MM.1S (cell line): ENCODE results near the gene DNASE1L3.

ENCODE experiments used
- DNase-seq: peaks from one replicate; pipeline ENCODE4 v3.0.0-alpha.2; 2015
- H2AFZ ChIP-seq: fragments of 300-600 bp; sonication (generic); 2 replicates; pipeline ENCODE4 v1.6.0; 2016; ENCODE audit warnings: antibody characterized with exemption, low read length
- H3F3A ChIP-seq: fragments of 300-600 bp; sonication (generic); 2 replicates; pipeline ENCODE4 v1.6.1; 2016; ENCODE audit warnings: mild to moderate bottlenecking, antibody characterized with exemption, low read length, moderate library complexity, mixed read lengths; ENCODE audit not compliant: insufficient read depth
- H3K27ac ChIP-seq: fragments of 300-600 bp; sonication (generic); 2 replicates; pipeline ENCODE4 v1.5.1; 2016; ENCODE audit warnings: mild to moderate bottlenecking, low read length
- H3K27me3 ChIP-seq: fragments of 300-600 bp; sonication (generic); replicated peaks from 2 replicates; pipeline ENCODE4 v1.6.0; 2016; ENCODE audit warnings: low read length; ENCODE audit not compliant: insufficient read depth
- H3K36me3 ChIP-seq: fragments of 300-600 bp; sonication (generic); replicated peaks from 2 replicates; pipeline ENCODE4 v1.6.1; 2016; ENCODE audit warnings: mild to moderate bottlenecking, low read length, mixed read lengths; ENCODE audit not compliant: insufficient read depth
- H3K4me1 ChIP-seq: fragments of 300-600 bp; sonication (generic); 2 replicates; pipeline ENCODE4 v1.6.1; 2016; ENCODE audit warnings: low read length, mixed read lengths
- H3K4me2 ChIP-seq: fragments of 300-600 bp; sonication (generic); 2 replicates; pipeline ENCODE4 v1.6.0; 2016; ENCODE audit warnings: low read depth, low read length
- H3K4me3 ChIP-seq: fragments of 300-600 bp; sonication (generic); 2 replicates; pipeline ENCODE4 v1.5.1; 2016; ENCODE audit warnings: low read length, mixed read lengths
- H3K79me2 ChIP-seq: fragments of 300-600 bp; sonication (generic); 2 replicates; pipeline ENCODE4 v1.6.1; 2016; ENCODE audit warnings: mixed run types, low read length, mixed read lengths
- H3K9ac ChIP-seq: fragments of 300-600 bp; sonication (generic); 2 replicates; pipeline ENCODE4 v1.6.1; 2016; ENCODE audit warnings: low read length, mixed read lengths
- H3K9me2 ChIP-seq: fragments of 300-600 bp; sonication (generic); replicated peaks from 2 replicates; pipeline ENCODE4 v1.6.1; 2016; ENCODE audit warnings: mild to moderate bottlenecking, low read length, mixed read lengths; ENCODE audit not compliant: insufficient read depth
- H3K9me3 ChIP-seq: fragments of 300-600 bp; sonication (generic); replicated peaks from 2 replicates; pipeline ENCODE4 v1.6.1; 2016; ENCODE audit warnings: mild to moderate bottlenecking, low read length, mixed read lengths; ENCODE audit not compliant: insufficient read depth
- H4K20me1 ChIP-seq: fragments of 300-600 bp; sonication (generic); 2 replicates; pipeline ENCODE4 v1.6.1; 2016; ENCODE audit warnings: mild to moderate bottlenecking, low read length, moderate library complexity, mixed read lengths; ENCODE audit not compliant: insufficient read depth
- CTCF ChIP-seq: fragments of 300-600 bp; sonication (generic); IDR thresholded peaks from 2 replicates; pipeline ENCODE4 v1.5.1; 2016; ENCODE audit warnings: antibody characterized with exemption, low read length, mixed read lengths
- EZH2 ChIP-seq: fragments of 300-600 bp; sonication (generic); optimal IDR thresholded peaks from 2 replicates; pipeline ENCODE3; 2017; ENCODE audit warnings: low read depth, mild to moderate bottlenecking, antibody characterized with exemption, low read length, mixed read lengths
- EZH2phosphoT487 ChIP-seq: fragments of 300-600 bp; sonication (generic); IDR thresholded peaks from 2 replicates; pipeline ENCODE4 v1.6.1; 2018; ENCODE audit warnings: antibody characterized with exemption, low read length

Gene DNASE1L3

GRCh38 chr3:58188921-58189451 is 21.8 kb downstream of the DNASE1L3 start:
- no peak for TF ChIP-seq EZH2
- TF ChIP-seq EZH2phosphoT487 = no peak
- no peak for TF ChIP-seq CTCF
- no peak overlapping the region for H3K9ac ChIP-seq
- H3K79me2 ChIP-seq = no peaks in the 10 kb centered on the region
- no peaks in the 10 kb centered on the region for H3K4me1 ChIP-seq
- no peak for DNase-seq
- H3K36me3 ChIP-seq = no peaks in the 10 kb centered on the region
- H2AFZ ChIP-seq = no peak overlapping the region
- H3K9me2 ChIP-seq = no peaks in the 10 kb centered on the region
- no peaks in the 10 kb centered on the region for H4K20me1 ChIP-seq
- H3K27me3 ChIP-seq = no peaks in the 10 kb centered on the region
- H3F3A ChIP-seq = no peaks in the 10 kb centered on the region
- H3K4me3 ChIP-seq = no peak overlapping the region
- no peak overlapping the region for H3K4me2 ChIP-seq
- H3K27ac ChIP-seq = no peak overlapping the region
- no peaks in the 10 kb centered on the region for H3K9me3 ChIP-seq

- no peaks in the 10 kb centered on the region for H3F3A ChIP-seq
- H2AFZ ChIP-seq = no peak overlapping the region
- DNase-seq = no peak
- no peaks in the 10 kb centered on the region for H3K9me2 ChIP-seq
- no peak overlapping the region for H3K4me2 ChIP-seq
- no peaks in the 10 kb centered on the region for H3K27me3 ChIP-seq
- no peak overlapping the region for H3K27ac ChIP-seq
- H3K9me3 ChIP-seq = no peaks in the 10 kb centered on the region
- no peak overlapping the region for H3K4me3 ChIP-seq
- H3K9ac ChIP-seq = no peak overlapping the region
- H3K4me1 ChIP-seq = no peaks in the 10 kb centered on the region
- no peaks in the 10 kb centered on the region for H4K20me1 ChIP-seq
- TF ChIP-seq EZH2phosphoT487 (no peak), CTCF (no peak), EZH2 (no peak)
- no peaks in the 10 kb centered on the region for H3K36me3 ChIP-seq
- no peaks in the 10 kb centered on the region for H3K79me2 ChIP-seq
Measured at GRCh38 chr3:58188173-58188564, 22.6 kb downstream of the DNASE1L3 start.

GRCh38 chr3:58184982-58185360 is 25.8 kb downstream of the DNASE1L3 start:
- Histone ChIP-seq H3F3A (no peaks in the 10 kb centered on the region), H3K9me2 (no peaks in the 10 kb centered on the region), H4K20me1 (no peaks in the 10 kb centered on the region), H3K36me3 (no peaks in the 10 kb centered on the region), H3K4me1 (no peaks in the 10 kb centered on the region), H3K9me3 (no peaks in the 10 kb centered on the region), H3K9ac (no peak overlapping the region), H2AFZ (no peak overlapping the region), H3K27ac (no peak overlapping the region), H3K4me3 (no peak overlapping the region), H3K4me2 (no peak overlapping the region), H3K27me3 (no peaks in the 10 kb centered on the region), H3K79me2 (no peaks in the 10 kb centered on the region)
- DNase-seq = no peak
- TF ChIP-seq EZH2 (no peak), CTCF (no peak), EZH2phosphoT487 (no peak)
